Body of pancreas (tissue), 4 donors: ENCODE measurements around the gene GLYATL1B.

Experiments
- CTCF ChIP-seq, 7 experiments: fragments of 450-650 bp in 4 of 7; fragments of 200-600 bp in 3 of 7; sonication (generic) in 3 of 7; IDR thresholded peaks; one replicate each; pipeline ENCODE4 v1.5.1; 2016 to 2019; ENCODE audit warnings: antibody characterized with exemption in 7 of 7
- POLR2A ChIP-seq, 3 donors: fragments of 450-650 bp; IDR thresholded peaks; one replicate each; pipeline ENCODE4 v1.6.1; 2016; ENCODE audit warnings: antibody characterized with exemption in 3 of 3, mild to moderate bottlenecking in 2 of 3

DNA sequence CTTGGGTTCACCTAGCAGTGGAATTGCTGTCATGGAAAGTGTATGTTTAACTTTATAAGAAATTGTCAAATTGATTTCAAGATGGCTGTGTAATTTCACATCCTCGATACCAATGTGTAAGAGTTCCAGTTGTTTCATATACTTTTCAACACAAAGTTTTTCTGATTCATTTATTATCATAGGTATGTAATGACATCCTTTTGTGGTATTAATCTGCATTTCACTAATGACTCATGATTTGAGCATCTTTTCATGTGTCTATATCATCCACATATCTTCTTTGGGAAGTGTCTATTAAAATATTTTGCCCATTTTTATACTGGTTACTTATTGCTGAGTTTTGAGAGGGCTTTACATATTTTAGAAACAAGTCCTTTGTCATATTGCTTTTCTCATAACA, 17.0 kb upstream of the GLYATL1B start:
- TF ChIP-seq CTCF (IDR thresholded peaks at IDR 0.05) (no peak), POLR2A (IDR thresholded peaks at IDR 0.05) (no peak)
